Anterior cingulate cortex (tissue), 58 donors: ENCODE data around the gene CENPB.
A peak's percentile ranks its signal among the peaks of the same experiment; 100 is the strongest.

Experiments
- DNase-seq, 58 donors: peaks; one replicate each; lab custom pipeline; 2025; lab: John Stamatoyannopoulos, UW

Gene CENPB

GRCh38 chr20:3771552-3772058, 14.9 kb downstream of the CENPB start:
- no peak for DNase-seq

- peak in 56 of 58 donors; percentile 41 to 84 (median 74) for DNase-seq
Measured at GRCh38 chr20:3768342-3769130, 18.0 kb downstream of the CENPB start.

- peak; percentile 75 to 99 (median 98) for DNase-seq
Measured at GRCh38 chr20:3767427-3768341, 18.9 kb downstream of the CENPB start, which contains the start of gene ADISSP. TSS of gene ADISSP (minus strand) at chr20:3767753. CDS start at chr20:3760100, 7,653 bp downstream.

DNA sequence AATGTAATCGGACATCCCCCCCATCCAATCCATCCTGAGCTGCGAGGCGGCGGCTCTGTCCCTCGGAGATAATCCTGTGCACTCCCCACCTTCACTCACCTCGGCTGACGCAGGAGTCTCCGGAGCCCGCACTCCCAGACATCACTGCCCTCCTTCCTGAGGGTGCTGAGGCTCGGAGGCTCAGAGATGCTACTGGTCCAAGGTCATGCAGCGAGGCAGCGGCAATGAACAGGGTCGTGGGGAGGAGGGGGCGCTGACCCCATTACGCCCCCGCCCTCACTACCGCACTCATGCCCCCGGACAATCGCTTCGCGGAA, 19.5 kb downstream of the CENPB start:
- peak in 1 of 58 donors; percentile 27 for DNase-seq

DNA sequence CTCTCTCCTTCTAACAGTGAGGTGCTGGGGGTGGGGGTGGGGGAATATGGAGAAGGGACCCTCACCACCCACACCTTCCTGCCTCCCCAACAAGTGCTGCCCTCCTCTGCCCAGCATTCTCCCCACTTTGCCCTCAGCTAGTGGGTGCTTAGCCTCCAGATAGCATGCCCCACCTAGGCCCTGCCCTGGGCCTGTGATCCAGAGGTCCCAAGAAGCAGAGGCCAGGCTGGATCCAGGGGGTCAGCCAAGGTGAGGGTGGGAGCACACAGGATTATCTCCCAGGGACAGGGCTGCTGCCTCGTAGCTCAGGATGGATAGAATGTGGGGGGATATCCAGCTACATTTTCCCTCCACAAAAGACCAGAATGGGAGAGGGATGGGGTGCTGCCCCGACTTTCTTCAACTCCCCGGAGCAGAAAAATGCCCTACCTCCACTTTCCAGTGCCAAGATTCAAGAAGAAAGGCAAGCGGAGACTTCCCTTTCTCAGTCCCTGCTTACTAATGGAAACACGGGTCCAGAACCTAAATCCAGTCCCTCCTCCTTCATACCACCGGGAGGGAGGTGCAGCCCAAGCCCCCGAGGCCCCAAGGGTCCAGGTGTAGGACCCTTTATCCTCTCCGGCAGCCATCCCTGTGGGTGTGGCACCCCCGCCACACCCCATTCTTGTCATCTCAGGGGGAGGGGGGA, 20.0 kb downstream of the CENPB start:
- DNase-seq: no peak

DNA sequence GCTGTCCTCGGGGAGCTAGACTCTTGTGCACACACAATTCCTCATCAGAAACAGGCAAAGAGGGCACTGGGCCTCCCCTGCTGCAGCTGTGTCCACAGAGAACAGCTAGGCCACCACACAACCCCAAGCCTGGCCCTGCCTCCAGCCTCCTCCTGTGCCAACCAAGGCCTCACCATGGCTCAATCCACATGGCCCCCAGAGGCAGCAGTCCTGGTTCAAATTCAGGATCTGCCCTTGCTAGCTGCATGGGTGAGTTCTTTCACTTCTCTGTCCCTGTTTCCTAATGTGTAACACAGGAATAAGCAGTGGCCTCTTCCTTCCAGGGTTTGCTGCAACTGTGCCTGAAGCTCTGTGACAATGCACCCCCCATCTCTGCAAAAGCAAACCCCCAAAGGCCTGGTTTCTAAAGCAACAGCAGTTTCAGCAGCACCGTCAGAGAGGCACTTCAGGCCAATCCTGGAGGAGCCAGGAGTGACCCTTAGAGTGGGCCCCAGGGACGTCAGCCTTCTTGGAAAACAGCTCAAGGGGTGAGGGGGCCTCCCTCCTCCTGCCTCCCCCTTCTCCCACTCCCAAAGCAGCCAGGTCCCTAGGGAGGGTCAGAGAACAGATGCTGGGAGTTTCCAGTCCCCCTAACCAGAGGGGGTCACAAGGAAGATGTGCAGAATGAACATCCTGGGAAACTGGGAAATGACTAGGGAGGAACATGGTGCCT, 21.2 kb downstream of the CENPB start:
- peak in 1 of 58 donors; percentile 11 for DNase-seq

DNA sequence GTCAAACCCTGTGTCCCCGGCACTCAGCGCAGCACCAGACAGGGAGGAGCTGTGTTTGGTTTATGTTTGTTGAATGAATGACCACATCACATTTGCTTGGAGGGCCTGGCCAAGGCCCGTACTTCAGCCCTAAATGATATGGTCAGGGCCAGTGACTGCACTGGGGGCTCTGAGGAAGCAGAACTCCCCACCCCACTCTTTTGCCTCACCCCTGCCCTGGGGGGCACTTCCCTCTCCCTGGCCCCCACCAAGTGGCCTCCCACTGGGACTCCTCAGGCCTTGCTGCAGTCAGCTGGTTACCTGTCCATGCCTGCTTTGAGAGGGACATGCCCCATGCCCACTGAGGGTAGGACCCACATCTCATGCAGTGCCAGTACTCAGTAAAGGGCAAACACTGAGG, 21.9 kb downstream of the CENPB start:
- no peak for DNase-seq

- DNase-seq: no peak
Measured at GRCh38 chr20:3763671-3764601, 22.6 kb downstream of the CENPB start.

DNA sequence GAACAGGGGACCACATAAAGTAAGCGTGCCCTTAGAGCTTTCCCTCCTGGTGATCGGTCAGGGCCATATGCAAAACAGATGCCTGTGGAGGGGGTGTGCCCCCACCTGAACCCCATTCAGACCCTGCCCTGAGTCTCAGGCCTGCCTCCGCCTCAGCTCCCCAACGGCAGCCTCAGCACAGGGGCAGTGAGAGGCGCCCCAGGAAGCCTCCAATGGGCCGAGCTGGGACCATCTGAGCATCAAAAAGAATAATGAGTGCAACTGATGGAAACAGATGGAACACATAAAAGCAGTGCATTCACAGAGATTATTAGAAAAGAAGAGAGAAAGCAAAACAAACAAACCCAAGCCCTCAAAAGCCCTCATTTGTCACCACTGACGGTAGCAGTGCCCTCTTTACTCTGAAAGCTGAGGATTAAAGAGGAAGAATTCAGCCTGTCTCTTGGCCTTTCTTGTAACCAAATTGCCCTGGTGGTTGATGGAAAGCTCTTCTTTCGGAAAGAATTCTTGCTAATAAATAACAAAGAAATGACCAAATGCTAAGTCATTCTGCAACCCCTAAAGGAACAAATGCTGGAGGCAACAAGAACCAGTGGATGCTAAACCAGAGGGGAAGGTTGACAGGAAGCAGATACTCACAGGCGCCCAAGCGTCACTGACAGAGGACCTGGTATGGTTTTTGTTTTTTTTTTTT, 25.7 kb downstream of the CENPB start:
- DNase-seq: no peak

DNA sequence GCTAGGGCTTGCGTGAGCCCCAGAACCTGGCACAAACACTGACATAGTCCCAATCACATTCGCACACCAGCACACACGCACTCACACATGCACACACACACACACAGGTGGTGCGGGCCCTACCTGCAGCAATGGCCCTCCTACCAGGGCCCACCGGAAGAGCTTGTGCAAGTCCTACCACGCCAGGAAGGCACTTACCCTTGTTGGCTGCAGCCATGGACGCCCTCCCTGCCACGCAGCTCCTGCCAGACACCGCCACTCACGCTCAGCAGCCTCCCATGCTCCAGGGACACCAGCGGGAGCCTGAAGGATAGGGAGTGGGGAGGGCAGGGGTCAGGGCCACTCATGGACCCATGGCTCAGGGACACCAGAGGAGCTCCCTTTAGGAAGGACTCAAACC, 26.7 kb downstream of the CENPB start:
- DNase-seq: no peak

DNA sequence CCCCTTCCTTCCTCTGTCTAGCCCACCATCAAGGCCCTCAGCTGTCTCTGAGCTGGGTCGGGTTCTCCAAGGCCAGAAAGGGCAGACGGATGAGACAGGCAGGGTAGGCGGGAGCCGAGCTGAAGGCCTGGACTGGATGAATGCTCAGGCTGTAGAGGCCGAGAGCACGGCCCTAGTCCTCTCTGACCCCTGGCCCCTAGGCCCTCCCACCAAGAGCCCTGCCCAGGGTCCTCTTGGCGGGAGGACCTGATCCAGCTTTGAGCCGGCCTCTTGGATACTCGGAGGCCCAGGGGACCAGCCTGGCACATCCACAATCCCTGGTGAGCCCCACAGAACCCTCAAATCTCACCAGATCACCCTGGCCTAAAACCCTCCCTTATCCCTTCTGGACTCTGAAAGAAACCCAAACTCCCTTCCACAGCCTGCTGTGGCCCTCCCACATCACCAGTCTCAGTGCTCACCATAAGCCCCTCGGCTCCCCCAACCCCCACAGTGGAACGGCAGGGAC, 27.2 kb downstream of the CENPB start:
- DNase-seq: no peak

GRCh38 chr20:3758566-3758965, 28.0 kb downstream of the CENPB start:
- DNase-seq: no peak

DNA sequence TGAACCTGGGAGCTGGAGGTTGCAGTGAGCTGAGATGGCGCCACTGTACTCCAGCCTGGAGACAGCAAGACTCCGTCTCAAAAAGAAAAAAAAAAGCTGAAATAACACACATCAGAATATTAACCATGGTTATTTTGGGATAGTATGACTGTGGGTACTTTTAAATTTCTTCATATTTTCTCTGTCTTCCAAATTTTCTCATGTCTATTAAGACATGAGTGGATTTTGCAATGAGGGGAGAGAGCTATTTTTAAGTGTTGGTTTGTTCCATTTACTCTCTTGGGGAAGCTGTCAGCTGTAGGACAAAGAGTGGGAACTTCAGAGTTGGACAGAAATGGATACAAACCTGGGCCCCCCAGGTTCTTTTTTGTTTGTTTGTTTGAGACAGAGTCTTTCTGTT, 29.3 kb downstream of the CENPB start:
- no peak for DNase-seq

- peak in 4 of 58 donors; percentile 20 to 60 (median 28) for DNase-seq
Measured at GRCh38 chr20:3755814-3756480, 30.6 kb downstream of the CENPB start.

DNA sequence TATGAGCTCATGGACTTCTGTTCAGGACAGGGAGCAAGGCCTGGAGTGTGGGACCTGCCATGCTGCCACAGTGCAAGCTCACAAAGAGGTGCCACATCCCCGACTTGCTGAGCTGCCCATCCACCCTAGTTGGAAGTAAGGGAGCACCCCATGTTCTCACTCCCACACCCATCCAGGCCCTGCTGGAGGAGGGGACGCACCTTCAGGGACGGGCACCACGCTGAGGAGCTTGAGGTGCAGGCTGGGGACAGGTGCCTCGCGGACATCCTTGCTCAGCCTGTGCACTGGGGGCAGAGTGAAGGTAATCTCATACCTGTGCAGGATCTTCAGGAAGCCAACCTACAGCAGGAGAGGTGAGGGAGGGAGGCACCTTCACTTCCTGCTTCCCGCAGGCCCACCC, 31.3 kb downstream of the CENPB start:
- no peak for DNase-seq

GRCh38 chr20:3754276-3754630, 32.3 kb downstream of the CENPB start:
- no peak for DNase-seq

DNA sequence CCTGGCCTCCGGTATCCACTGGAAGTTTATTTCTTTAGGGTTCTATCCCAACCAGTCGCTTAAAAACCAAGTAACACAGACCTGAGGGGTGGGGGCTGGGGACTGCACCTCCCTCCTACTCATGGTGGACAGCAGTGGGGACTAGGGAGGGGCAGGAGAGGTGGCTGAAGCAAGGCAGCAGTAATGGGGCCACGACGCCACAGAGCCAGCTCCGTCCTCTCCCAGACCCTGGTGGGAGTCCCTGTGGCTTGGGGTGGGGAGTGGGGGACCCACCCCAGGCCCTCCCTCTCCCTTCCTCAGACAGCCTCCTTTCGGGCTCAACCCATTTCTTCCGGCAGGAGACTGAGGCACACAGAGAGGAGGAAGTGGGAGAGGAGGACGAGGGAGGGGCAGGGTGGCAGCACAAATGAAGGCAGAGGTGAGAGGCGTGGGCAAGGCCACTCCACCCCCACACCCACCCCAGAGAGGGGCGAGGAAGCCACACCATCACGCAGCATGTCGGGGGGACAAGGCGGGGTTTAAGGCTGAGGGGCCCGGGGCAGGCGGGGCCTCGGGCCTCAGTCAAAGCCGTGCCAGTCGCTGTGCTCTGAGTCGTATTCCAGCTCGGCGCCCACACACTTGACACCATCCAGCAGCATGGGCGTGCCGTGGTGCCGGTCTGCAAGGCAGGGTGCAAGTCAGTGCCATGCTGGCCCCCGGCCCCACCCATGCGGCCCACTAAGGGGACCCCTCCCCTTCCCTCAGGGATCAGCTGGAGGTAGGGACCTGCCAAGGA, 32.9 kb downstream of the CENPB start:
- peak in 1 of 58 donors; percentile 16 for DNase-seq
